Measurements from ENCODE around the gene ANKLE2.

The ANKLE2 gene

GRCh38 chr12:132743831-132744230, 17.8 kb downstream of the ANKLE2 start:
- DNase-seq (ENCODE audit: low read depth): no peak

GRCh38 chr12:132741620-132742019, 20.0 kb downstream of the ANKLE2 start:
- no peak for DNase-seq (ENCODE audit: low read depth)

GRCh38 chr12:132740652-132741051, 21.0 kb downstream of the ANKLE2 start:
- DNase-seq (ENCODE audit: low read depth): no peak

- DNase-seq (ENCODE audit: low read depth): no peak
Measured at GRCh38 chr12:132740313-132740646, 21.4 kb downstream of the ANKLE2 start.

- no peak for DNase-seq (ENCODE audit: low read depth)
Measured at GRCh38 chr12:132739600-132740312, 21.9 kb downstream of the ANKLE2 start.

GRCh38 chr12:132736913-132737312, 24.7 kb downstream of the ANKLE2 start:
- no peak for DNase-seq (ENCODE audit: low read depth)

- no peak for DNase-seq (ENCODE audit: low read depth)
Measured at GRCh38 chr12:132736378-132736777, 25.3 kb downstream of the ANKLE2 start.

- DNase-seq (ENCODE audit: low read depth): no peak
Measured at GRCh38 chr12:132735496-132735895, 26.1 kb downstream of the ANKLE2 start.

- DNase-seq (ENCODE audit: low read depth): no peak
Measured at GRCh38 chr12:132734206-132734605, 27.4 kb downstream of the ANKLE2 start.

GRCh38 chr12:132731574-132731973, 30.1 kb downstream of the ANKLE2 start:
- peak; percentile 42 for DNase-seq (ENCODE audit: low read depth)

- DNase-seq (ENCODE audit: low read depth): no peak
Measured at GRCh38 chr12:132730353-132730752, 31.3 kb downstream of the ANKLE2 start.

- DNase-seq (ENCODE audit: low read depth): no peak
Measured at GRCh38 chr12:132729541-132730320, 31.9 kb downstream of the ANKLE2 start.

GRCh38 chr12:132728502-132728901, 33.1 kb downstream of the ANKLE2 start:
- DNase-seq (ENCODE audit: low read depth): no peak

- no peak for DNase-seq (ENCODE audit: low read depth)
Measured at GRCh38 chr12:132727091-132727794, 34.4 kb downstream of the ANKLE2 start.

GRCh38 chr12:132726386-132726785, 35.2 kb downstream of the ANKLE2 start:
- DNase-seq (ENCODE audit: low read depth): no peak

- no peak for DNase-seq (ENCODE audit: low read depth)
Measured at GRCh38 chr12:132724506-132725241, 37.0 kb downstream of the ANKLE2 start.

GRCh38 chr12:132723764-132724140, 37.9 kb downstream of the ANKLE2 start:
- DNase-seq (ENCODE audit: low read depth): peak; percentile 66

- peak; percentile 16 for DNase-seq (ENCODE audit: low read depth)
Measured at GRCh38 chr12:132723015-132723763, 38.4 kb downstream of the ANKLE2 start.

- DNase-seq (ENCODE audit: low read depth): no peak
Measured at GRCh38 chr12:132720606-132721345, 40.9 kb downstream of the ANKLE2 start.

- no peak for DNase-seq (ENCODE audit: low read depth)
Measured at GRCh38 chr12:132719954-132720324, 41.7 kb downstream of the ANKLE2 start.

Data from iris pigment epithelial cell (primary cell).